GM19025 (cell line): ENCODE results near the gene GADD45G.

ENCODE experiments used
- ATAC-seq: cut with Tn5 transposase; IDR thresholded peaks from one replicate; pipeline ENCODE4 v1.9.1; 2021; ENCODE audit warnings: mild to moderate bottlenecking, low read depth, moderate library complexity; ENCODE audit not compliant: unreplicated experiment

GADD45G gene, protein sequence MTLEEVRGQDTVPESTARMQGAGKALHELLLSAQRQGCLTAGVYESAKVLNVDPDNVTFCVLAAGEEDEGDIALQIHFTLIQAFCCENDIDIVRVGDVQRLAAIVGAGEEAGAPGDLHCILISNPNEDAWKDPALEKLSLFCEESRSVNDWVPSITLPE

DNA sequence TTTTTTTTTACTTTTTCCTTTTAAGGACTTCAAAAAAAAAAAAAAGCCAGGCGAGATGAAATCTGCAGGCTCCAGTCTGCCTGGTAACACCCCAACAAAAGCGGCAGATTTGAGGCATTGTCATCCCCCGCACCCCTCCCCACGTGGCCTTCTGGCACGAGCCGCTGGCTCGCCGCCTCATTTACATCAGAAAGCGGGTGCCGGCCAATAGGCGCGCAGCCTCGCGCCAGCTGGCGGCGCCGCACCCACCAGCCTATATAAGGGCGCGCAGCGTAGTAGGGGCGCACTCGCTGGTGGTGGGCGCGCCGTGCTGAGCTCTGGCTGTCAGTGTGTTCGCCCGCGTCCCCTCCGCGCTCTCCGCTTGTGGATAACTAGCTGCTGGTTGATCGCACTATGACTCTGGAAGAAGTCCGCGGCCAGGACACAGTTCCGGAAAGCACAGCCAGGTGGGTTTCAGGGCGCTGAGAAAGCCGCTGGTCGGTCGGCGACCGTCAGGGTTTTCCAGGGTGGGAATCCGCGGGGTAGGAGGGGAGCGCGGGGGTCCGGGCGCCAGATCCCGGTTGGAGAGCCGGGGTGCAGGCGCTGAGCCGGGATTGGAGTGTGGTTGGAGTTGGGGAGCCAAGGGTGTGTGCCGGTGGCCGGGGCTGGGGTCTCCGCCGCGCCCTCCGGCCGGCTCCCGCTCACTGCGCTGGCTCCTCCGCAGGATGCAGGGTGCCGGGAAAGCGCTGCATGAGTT, at the start of gene GADD45G:
GADD45G (plus strand) TSS at position 284 of the 736 bp plus-strand sequence; CDS start at position 394, 110 bp downstream.
- no peak for ATAC-seq

GRCh38 chr9:89555036-89555415, 49.8 kb upstream of the GADD45G start:
- ATAC-seq: no peak

DNA sequence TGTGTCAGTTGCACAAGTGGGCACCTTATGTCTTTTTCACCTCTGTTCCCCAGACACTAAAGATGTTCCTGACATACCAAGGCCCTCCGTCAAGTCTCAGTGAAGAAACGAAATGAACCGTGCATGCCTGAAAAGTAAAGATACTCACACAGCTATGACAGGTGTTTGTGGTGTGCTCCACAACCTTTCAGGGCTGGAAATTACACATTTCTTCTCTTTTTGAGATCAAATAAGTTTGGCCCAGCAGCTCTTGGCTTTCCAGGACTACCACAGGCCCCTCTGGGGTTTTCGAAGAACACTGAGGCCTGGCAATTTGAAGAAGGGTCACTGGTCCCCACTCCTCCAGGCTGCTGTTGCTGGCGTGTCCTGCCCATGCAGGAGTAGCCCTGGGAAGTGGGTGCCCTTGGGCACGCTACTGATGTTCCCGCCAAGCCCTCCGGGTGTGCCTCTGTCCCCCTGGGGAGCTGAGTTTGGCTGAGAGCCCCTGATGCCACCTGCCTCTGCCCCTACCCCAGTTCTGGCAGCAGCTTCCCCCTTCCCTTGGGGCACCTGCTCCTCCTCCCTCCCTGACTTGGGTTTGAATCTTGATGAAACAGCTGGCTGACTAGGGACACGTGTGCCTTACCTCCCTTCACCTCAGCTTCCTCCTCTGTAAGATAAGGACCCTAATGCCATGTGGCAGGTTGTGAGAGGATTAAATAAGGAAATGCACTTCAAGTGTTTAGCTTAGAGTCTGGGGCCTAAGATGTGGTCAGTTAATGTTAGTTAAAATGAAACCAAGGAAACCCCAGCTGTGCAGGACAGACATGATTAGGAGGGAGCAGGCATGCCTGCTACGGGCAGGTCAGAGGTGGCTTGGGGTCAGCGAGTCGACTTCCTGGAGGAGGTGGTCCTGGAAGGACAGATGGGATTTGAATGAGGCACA, 49.1 kb upstream of the GADD45G start:
- ATAC-seq: peak; percentile 71

- no peak for ATAC-seq
Observed at GRCh38 chr9:89558196-89558899, 46.5 kb upstream of the GADD45G start.

GRCh38 chr9:89558948-89559347, 45.9 kb upstream of the GADD45G start:
- no peak for ATAC-seq

DNA sequence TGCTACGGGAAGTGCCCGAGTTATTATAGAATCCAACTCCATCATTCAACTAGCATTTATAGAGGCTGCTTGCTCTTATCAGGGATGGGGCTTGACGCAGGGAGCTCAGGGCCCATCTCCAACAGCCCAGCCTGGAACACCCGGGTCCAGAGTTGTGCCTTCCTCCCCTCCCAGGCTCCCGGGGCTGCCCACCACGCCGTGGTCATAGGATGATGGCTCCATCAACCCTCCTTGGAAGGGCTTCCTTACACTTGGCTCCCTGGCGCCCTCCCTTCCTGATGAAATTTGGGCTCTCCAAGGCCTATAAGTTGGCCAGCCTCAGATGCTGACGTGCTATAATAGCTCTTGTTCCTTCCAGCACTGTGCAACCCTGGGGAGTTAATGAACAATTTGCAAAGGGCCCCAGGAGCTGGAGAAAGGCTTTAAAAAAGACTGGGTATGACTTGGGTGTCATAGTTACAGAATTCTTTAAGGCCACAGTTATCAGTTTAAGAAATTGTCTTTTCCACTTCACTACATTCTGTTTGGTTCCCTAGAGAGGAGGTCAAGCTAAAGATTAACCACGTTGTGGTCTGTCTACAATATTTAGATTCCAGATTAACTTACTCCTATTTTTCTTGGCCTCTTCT, 42.5 kb upstream of the GADD45G start:
- no peak for ATAC-seq

GRCh38 chr9:89563571-89564345, 41.1 kb upstream of the GADD45G start:
- no peak for ATAC-seq

DNA sequence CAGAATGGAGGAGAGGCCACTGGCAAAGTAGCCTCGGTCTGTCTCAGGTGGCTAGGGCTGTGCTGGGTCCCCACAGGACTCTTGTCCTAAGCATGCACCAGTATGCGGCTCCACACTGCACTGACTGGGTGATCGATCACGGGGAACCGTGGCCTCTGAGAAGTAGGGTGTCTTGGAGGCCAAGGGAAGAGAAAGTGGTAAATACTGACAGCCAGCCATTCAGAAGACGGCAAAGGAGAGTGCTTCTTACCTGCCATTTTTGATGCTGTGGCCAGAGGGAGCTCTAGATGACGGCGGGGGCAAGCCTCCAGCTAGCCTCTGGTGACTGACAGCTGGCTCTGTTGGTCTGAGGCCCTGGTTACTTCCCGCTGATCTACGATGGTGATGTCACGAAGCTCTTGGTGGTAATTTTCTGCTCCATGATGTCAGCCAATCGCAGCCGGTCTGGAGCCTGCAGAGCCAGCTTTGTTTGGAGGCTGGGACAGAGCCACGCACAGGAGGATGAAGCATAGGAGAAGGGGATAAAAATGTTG, 40.4 kb upstream of the GADD45G start:
- no peak for ATAC-seq

- ATAC-seq: no peak
Observed at GRCh38 chr9:89567649-89568048, 37.2 kb upstream of the GADD45G start.

- no peak for ATAC-seq
Observed at GRCh38 chr9:89574309-89574708, 30.5 kb upstream of the GADD45G start.

DNA sequence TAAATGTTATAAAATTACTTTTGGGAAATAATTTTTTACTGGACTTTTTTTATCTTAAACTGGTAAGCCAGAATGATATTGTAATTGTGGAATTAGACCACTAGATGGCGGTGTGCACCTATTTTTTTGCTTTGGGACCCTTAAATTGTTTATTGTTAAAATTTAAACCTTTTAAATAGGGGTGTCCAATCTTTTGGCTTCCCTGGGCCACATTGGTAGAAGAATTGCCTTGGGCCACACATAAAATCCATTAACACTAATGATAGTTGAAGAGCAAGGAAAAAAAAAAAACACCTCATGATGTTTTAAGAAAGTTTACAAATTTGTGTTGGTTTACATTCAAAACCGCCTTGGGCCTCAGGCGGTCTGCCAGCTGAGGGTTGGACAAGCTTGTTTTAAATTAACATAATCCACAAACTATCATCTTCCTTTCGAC, 28.4 kb upstream of the GADD45G start:
- ATAC-seq: no peak

DNA sequence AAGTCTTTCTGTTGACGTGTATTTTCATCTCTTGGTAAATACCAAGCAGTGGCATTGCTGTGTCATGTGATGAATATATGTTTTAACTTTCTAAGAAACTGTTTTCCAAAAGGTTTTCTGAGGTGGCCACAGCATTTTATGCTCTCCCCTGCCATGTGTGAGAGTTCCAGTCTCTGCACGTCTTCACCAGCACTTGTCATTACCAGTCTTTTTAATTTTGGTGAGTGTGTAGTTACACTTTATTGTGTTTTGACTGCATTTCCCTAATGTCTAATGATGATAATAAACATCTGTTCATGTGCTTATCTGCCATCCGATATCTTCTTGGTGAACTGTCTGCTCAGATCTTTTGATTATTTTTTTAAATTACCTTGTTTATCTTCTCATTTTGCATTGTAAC, 27.4 kb upstream of the GADD45G start:
- no peak for ATAC-seq

- ATAC-seq: no peak
Observed at GRCh38 chr9:89579741-89580385, 24.9 kb upstream of the GADD45G start.

DNA sequence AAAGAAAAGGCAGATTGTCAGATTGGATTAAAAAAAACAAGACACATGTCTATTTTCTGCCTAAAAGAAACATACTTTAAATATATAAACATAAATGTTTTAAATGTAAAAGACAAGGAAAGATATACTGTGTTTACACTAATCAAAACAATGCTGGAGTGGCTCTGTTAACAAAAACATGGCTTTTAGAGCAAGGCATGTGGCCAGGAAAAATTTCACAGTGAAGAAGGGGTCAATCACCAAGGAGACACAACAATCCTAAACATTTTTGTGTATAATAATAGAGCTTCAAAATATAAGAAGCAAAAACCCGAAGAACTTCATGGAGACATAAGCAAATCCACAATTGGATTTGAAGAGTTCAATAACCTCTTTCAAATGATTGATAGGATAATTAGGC, 18.5 kb upstream of the GADD45G start:
- no peak for ATAC-seq

- no peak for ATAC-seq
Observed at GRCh38 chr9:89588271-89588879, 16.4 kb upstream of the GADD45G start.

DNA sequence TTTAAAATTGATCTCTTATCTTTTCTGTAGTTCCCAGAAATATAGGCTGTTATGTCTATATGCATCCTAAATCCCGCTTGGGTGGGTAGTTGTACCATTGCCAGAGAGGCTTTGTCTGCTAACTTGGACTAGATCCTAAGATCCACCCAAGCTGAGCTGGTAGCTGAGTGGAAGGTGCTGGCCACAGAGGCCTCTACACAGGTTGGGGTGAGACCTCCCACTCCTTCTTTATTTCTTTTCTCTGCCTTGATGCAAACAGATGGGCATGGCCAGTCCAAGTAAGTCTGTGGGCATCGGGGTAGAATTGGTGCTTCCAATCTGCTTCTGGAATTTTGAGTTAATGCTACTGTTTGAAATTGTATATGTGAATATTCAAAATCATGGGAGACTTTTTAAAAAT, 14.4 kb upstream of the GADD45G start:
- no peak for ATAC-seq

GRCh38 chr9:89591274-89592212, 13.3 kb upstream of the GADD45G start:
- ATAC-seq: no peak
